ENCODE data around the gene IFTAP.
A peak's percentile ranks its signal among the peaks of the same experiment; 100 is the strongest.
"Not testable (repeated sequence)": the region's sequence is repeated elsewhere in the genome, so short reads cannot be mapped to it uniquely, and the experiment has no call there.

The IFTAP gene

GRCh38 chr11:36657610-36658267 lies 63.4 kb downstream of the IFTAP start:
- DNase-seq = no peak

- DNase-seq = not testable (repeated sequence)
These were observed 67.1 kb downstream of the IFTAP start for GRCh38 chr11:36661359-36661758.

GRCh38 chr11:36672815-36673450 lies 78.6 kb downstream of the IFTAP start:
- DNase-seq = peak; percentile 50

GRCh38 chr11:36679547-36679946 lies 85.2 kb downstream of the IFTAP start:
- not testable (repeated sequence) for DNase-seq

- DNase-seq = no peak
These were observed 89.5 kb downstream of the IFTAP start for GRCh38 chr11:36683818-36684217.

- DNase-seq = peak; percentile 50
These were observed 90.8 kb downstream of the IFTAP start for GRCh38 chr11:36684840-36685801.

GRCh38 chr11:36688132-36688531 lies 93.8 kb downstream of the IFTAP start:
- DNase-seq = no peak

- no peak for DNase-seq
These were observed 94.4 kb downstream of the IFTAP start for GRCh38 chr11:36688571-36689291.

- DNase-seq = no peak
These were observed 95.1 kb downstream of the IFTAP start for GRCh38 chr11:36689442-36689841.

- no peak for DNase-seq
These were observed 98.4 kb downstream of the IFTAP start for GRCh38 chr11:36692704-36693103.

GRCh38 chr11:36693139-36693843 lies 99.0 kb downstream of the IFTAP start:
- DNase-seq = no peak

GRCh38 chr11:36695111-36695510 lies 100.8 kb downstream of the IFTAP start:
- no peak for DNase-seq

- no peak for DNase-seq
These were observed 101.3 kb downstream of the IFTAP start for GRCh38 chr11:36695571-36695970.

GRCh38 chr11:36696550-36696949 lies 102.2 kb downstream of the IFTAP start:
- no peak for DNase-seq

GRCh38 chr11:36699271-36699670 lies 105.0 kb downstream of the IFTAP start:
- no peak for DNase-seq

- no peak for DNase-seq
These were observed 105.9 kb downstream of the IFTAP start for GRCh38 chr11:36700246-36700645.

GRCh38 chr11:36702330-36703054 lies 108.2 kb downstream of the IFTAP start:
- DNase-seq = peak; percentile 14

- DNase-seq = no peak
These were observed 108.7 kb downstream of the IFTAP start for GRCh38 chr11:36703055-36703404.

All from CD4-positive, alpha-beta T cell treated with Interleukin-21 for 1 hour (primary cell).